Stomach (tissue), 4 donors: ENCODE results near the gene NSMCE4A.

Source experiments
- CTCF ChIP-seq, 7 experiments: fragments of 450-650 bp in 4 of 7; fragments of 200-600 bp in 3 of 7; sonication (generic) in 3 of 7; IDR thresholded peaks; one replicate each; pipeline ENCODE4 v1.5.1; 2016 to 2019; ENCODE audit warnings: antibody characterized with exemption in 7 of 7, control low read depth in 2 of 7, mild to moderate bottlenecking in 1 of 7
- POLR2A ChIP-seq, 4 donors: fragments of 450-650 bp; IDR thresholded peaks; one replicate each; pipeline ENCODE4 v1.6.1; 2016; ENCODE audit warnings: antibody characterized with exemption in 4 of 4, control low read depth in 2 of 4, mild to moderate bottlenecking in 1 of 4, moderate library complexity in 1 of 4

- no peak for TF ChIP-seq CTCF (IDR thresholded peaks at IDR 0.05)
- TF ChIP-seq POLR2A (IDR thresholded peaks at IDR 0.05): no peak
Measured at GRCh38 chr10:121926671-121927317, 48.2 kb downstream of the NSMCE4A start.
